ENCODE results near the gene TEX22.
A peak's percentile ranks its signal among the peaks of the same experiment; 100 is the strongest.

Gene TEX22

GRCh38 chr14:105358140-105358846 is 40.0 kb upstream of the TEX22 start:
- TF ChIP-seq NFIC (IDR thresholded peaks at IDR 0.05) (no peak), CEBPB (IDR thresholded peaks at IDR 0.05) (no peak), EGR1 (IDR thresholded peaks at IDR 0.05) (no peak), YY1 (IDR thresholded peaks at IDR 0.05; ENCODE audit: low read depth) (no peak), REST (IDR thresholded peaks at IDR 0.05; ENCODE audit: low read depth) (no peak), EP300 (IDR thresholded peaks at IDR 0.05; ENCODE audit: borderline replicate concordance) (no peak), ZBTB7A (IDR thresholded peaks at IDR 0.05; ENCODE audit: low read depth) (no peak), RAD21 (IDR thresholded peaks at IDR 0.05; ENCODE audit: low read depth) (no peak), CREB1 (IDR thresholded peaks at IDR 0.05; ENCODE audit: low read depth) (no peak), FOXM1 (IDR thresholded peaks at IDR 0.05; ENCODE audit: borderline replicate concordance, low read depth) (no peak), USF1 (IDR thresholded peaks at IDR 0.05) (no peak), TCF12 (IDR thresholded peaks at IDR 0.05; ENCODE audit: low read depth) (no peak), TEAD4 (IDR thresholded peaks at IDR 0.05) (no peak), TAF1 (IDR thresholded peaks at IDR 0.05; ENCODE audit: low read depth) (no peak)
- TF ChIP-seq, protein P1, sequence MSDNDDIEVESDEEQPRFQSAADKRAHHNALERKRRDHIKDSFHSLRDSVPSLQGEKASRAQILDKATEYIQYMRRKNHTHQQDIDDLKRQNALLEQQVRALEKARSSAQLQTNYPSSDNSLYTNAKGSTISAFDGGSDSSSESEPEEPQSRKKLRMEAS (IDR thresholded peaks at IDR 0.05) = no peak

DNA sequence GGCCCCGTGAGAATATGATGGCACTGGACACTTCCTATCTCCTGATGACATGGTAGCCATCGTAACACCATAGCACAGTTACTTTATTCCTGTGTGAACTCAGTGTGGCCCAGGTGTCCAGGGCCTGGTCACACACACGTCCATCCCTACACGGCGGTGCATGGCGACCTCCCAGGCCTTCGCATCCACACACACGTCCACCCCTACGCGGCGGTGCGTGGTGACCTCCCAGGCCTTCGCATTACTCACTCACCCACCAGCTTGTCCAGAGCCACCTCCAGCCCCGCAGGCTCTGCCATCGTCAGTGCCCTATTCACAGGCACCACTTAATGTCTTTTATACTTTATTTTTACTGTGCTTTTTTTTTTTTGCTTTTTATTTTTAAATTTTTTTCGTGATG is 39.4 kb upstream of the TEX22 start:
- no peak for TF ChIP-seq EP300 (IDR thresholded peaks at IDR 0.05; ENCODE audit: borderline replicate concordance)
- TF ChIP-seq CREB1 (IDR thresholded peaks at IDR 0.05; ENCODE audit: low read depth) = no peak
- TF ChIP-seq ZBTB7A (IDR thresholded peaks at IDR 0.05; ENCODE audit: low read depth) = no peak
- no peak for TF ChIP-seq YY1 (IDR thresholded peaks at IDR 0.05; ENCODE audit: low read depth)
- no peak for TF ChIP-seq CEBPB (IDR thresholded peaks at IDR 0.05)
- TF ChIP-seq EGR1 (IDR thresholded peaks at IDR 0.05) = no peak
- no peak for TF ChIP-seq REST (IDR thresholded peaks at IDR 0.05; ENCODE audit: low read depth)
- TF ChIP-seq USF1 (IDR thresholded peaks at IDR 0.05) = no peak
- no peak for TF ChIP-seq TCF12 (IDR thresholded peaks at IDR 0.05; ENCODE audit: low read depth)
- TF ChIP-seq NFIC (IDR thresholded peaks at IDR 0.05) = no peak
- TF ChIP-seq RAD21 (IDR thresholded peaks at IDR 0.05; ENCODE audit: low read depth) = no peak
- TF ChIP-seq, protein P1 (IDR thresholded peaks at IDR 0.05) = no peak
- TF ChIP-seq FOXM1 (IDR thresholded peaks at IDR 0.05; ENCODE audit: borderline replicate concordance, low read depth) = no peak
- no peak for TF ChIP-seq TAF1 (IDR thresholded peaks at IDR 0.05; ENCODE audit: low read depth)
- TF ChIP-seq TEAD4 (IDR thresholded peaks at IDR 0.05) = no peak

DNA sequence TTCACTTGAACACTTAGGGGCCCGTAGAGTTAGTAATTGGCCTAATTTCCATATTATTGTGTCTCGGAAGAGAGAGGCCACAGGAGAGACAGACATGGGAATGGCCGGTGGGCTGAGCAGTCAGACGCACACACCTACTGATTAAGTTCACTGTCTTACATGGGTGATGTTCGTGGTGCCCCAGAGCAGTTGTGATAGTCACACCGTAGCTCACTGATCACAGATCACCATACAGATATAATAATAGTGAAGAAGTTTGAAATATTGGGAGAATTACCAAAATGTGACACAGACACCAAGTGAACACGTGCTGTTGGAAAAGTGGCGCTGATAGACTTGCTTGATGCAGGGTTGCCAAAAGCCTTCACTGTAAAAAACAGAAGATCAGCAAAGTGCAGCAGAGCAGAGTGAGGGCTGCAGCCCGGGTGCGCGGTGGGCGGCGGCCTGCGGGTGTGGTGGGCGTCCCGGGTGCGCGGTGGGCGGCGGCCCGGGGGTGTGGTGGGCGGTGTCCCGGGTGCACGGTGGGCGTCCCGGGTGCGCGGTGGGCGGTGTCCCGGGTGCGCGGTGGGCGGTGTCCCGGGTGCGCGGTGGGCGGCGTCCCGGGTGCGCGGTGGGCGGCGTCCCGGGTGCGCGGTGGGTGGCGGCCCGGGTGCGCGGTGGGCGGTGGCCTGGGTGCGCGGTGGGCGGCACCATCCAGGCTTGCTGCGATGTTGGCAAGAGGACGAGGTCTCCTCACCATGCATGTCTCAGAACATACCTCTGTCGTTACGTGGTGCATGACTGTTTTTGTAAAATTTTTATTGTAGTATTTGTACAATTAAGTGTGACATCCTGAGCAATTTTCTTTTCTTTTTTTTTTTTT is 34.3 kb upstream of the TEX22 start:
- TF ChIP-seq FOXM1 (IDR thresholded peaks at IDR 0.05; ENCODE audit: borderline replicate concordance, low read depth) (no peak), ZBTB7A (IDR thresholded peaks at IDR 0.05; ENCODE audit: low read depth) (peak; percentile 62; the same call in 1 of the 2 replicates), TAF1 (IDR thresholded peaks at IDR 0.05; ENCODE audit: low read depth) (no peak), EGR1 (IDR thresholded peaks at IDR 0.05) (peak; percentile 43; the same call in 1 of the 2 replicates), CREB1 (IDR thresholded peaks at IDR 0.05; ENCODE audit: low read depth) (no peak)
- TF ChIP-seq, protein P1 (IDR thresholded peaks at IDR 0.05) = peak; percentile 17; the same call in 1 of the 2 replicates

DNA sequence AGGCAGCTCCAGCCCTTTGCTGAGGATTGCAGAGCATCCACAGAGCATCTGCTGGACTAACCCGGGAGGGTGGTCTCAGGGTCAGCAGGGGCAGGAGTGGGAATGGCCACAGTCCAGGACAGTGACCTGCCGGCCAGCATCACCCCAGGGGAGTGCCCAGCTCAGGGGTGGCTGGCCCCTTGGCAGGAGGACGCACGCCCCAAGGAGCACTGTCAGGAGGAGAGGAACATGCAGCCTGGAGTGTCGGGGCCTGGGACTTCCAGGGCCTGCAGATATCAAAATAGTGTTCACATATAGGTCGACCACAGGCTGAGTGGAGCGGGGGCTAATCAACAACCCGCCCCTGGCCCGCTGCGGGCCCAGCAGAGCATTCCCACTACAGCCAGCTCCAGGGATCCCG is 33.2 kb upstream of the TEX22 start:
- TF ChIP-seq TCF12 (IDR thresholded peaks at IDR 0.05; ENCODE audit: low read depth) (no peak), TAF1 (IDR thresholded peaks at IDR 0.05; ENCODE audit: low read depth) (no peak), USF1 (IDR thresholded peaks at IDR 0.05) (no peak), TEAD4 (IDR thresholded peaks at IDR 0.05) (no peak)
